OCI-LY3 (cell line): ENCODE measurements around the gene C22orf31.

ENCODE experiments used
- EZH2phosphoT487 ChIP-seq: fragments of 200-600 bp; shearing (Covaris generic); IDR thresholded peaks from 2 replicates; pipeline ENCODE4 v1.6.1; 2018; ENCODE audit warnings: antibody characterized with exemption, mixed run types, low read depth
- TF ChIP-seq, protein P1 (sequence below): fragments of 200-600, 300-600 bp; sonication (generic); IDR thresholded peaks from 2 replicates; pipeline ENCODE4 v1.5.1; 2014; ENCODE audit warnings: antibody characterized with exemption, low read length, low read depth

DNA sequence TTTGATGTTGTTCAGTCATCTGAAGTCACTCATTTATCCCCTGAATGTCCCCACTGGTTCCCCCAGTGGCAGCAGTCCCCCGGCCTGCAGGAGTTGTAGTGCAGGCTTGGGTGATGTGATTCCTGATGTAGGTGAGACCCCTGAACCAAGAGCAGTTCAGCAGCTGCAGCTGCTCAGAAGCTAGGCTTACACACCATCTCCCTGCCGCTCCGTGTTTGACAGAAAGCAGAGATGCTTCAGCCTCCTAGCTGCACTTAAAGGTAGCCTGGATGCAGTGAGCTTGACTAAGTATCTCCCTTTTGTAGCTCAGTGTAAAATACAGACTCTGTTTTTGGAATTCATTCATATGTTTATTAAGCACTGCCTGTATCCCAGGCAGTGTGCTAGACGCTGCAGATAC, 47.3 kb downstream of the C22orf31 start:
- TF ChIP-seq, protein P1, sequence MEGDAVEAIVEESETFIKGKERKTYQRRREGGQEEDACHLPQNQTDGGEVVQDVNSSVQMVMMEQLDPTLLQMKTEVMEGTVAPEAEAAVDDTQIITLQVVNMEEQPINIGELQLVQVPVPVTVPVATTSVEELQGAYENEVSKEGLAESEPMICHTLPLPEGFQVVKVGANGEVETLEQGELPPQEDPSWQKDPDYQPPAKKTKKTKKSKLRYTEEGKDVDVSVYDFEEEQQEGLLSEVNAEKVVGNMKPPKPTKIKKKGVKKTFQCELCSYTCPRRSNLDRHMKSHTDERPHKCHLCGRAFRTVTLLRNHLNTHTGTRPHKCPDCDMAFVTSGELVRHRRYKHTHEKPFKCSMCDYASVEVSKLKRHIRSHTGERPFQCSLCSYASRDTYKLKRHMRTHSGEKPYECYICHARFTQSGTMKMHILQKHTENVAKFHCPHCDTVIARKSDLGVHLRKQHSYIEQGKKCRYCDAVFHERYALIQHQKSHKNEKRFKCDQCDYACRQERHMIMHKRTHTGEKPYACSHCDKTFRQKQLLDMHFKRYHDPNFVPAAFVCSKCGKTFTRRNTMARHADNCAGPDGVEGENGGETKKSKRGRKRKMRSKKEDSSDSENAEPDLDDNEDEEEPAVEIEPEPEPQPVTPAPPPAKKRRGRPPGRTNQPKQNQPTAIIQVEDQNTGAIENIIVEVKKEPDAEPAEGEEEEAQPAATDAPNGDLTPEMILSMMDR, result no peak
- TF ChIP-seq EZH2phosphoT487, result no peak
